SK-N-MC (cell line): ENCODE measurements around the gene CCDC127.

Experiments
- EZH2 ChIP-seq: fragments of 200-600 bp; sonication (generic); IDR thresholded peaks from one replicate; pipeline ENCODE4 v1.6.1; 2017; ENCODE audit warnings: antibody characterized with exemption
- FOXP2 ChIP-seq: optimal IDR thresholded peaks from 2 replicates; pipeline ENCODE3; 2011; ENCODE audit warnings: mild to moderate bottlenecking, moderate library complexity; ENCODE audit not compliant: insufficient read depth; ENCODE audit errors: extremely low read length, control extremely low read depth
- POLR2AphosphoS5 ChIP-seq: IDR thresholded peaks from 2 replicates; pipeline ENCODE4 v1.6.1; 2012; ENCODE audit warnings: mild to moderate bottlenecking, low read depth, low read length, borderline replicate concordance

DNA sequence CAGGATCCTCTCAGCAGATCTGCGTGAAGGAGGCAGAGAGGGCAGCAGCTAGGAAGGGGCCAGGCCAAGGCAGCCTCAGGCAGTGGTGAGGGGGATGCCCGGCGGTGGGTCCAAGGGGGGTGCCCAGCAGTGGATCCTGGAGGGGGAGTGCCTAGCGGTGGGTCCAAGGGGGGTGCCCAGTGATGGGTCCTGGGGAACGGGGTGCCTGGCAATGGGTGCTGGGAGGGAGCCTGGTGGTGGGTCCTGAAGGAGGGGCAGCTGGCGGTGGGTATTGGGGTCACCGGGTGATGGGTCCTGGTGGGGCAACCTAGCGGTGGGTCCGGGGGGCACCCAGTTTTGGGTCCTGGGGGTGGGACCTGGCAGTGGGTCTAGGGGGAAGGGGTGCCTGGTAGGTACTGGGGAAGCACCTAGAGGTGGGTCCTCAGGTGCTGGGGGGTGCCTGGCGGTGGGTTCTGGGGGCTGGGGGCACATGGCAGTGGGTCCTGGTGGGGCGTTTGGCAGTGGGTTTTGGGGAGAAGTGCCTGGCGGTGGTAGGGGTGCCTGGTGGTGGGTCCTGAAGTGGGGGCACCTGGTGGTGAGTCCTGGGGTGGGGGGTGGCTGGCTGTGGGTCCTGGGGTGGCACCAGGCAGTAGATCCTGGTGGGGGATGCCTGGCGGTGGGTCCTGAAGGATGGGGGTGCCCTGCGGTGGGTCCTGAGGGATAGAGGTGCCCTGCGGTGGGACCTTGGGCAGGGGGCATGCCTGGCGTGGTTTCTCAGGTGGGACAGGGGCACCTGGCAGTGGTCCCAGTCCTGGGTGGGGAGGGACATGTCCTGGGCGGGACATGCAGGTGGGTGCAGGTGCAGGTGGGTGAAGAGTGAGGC lies 24.8 kb downstream of the CCDC127 start:
- TF ChIP-seq POLR2AphosphoS5, result no peak
- no peak for TF ChIP-seq EZH2
- no peak for TF ChIP-seq FOXP2
